Neural crest cell (in vitro differentiated cells): ENCODE data around the gene ATF7. TPM values are rescaled to one million over a fixed set of nuclear protein-coding genes. Genes with fewer than 3 reads are reported as not detected.

ENCODE experiments used
- DNase-seq: peaks from one replicate; pipeline ENCODE4 v3.0.0; 2021; ENCODE audit warnings: low read depth, mixed read lengths, low spot score
- H3K27ac Mint-ChIP-seq: one replicate; pipeline ENCODE4 v1.8.0; 2021; ENCODE audit warnings: mild to moderate bottlenecking, mixed read lengths; ENCODE audit not compliant: unreplicated experiment
- H3K27me3 Mint-ChIP-seq: 2 replicates; pipeline ENCODE4 v1.8.0; 2021; ENCODE audit warnings: low read depth, mild to moderate bottlenecking, mixed read lengths
- H3K36me3 Mint-ChIP-seq: 2 replicates; pipeline ENCODE4 v1.8.0; 2021; ENCODE audit warnings: low read depth, mild to moderate bottlenecking, mixed read lengths
- H3K4me1 Mint-ChIP-seq: 2 replicates; pipeline ENCODE4 v1.8.0; 2021; ENCODE audit warnings: mixed read lengths
- H3K4me3 Mint-ChIP-seq: one replicate; pipeline ENCODE4 v1.8.0; 2021; ENCODE audit warnings: mild to moderate bottlenecking, mixed read lengths
- H3K9me3 Mint-ChIP-seq: 2 replicates; pipeline ENCODE4 v1.8.0; 2021; ENCODE audit warnings: mixed read lengths
- CTCF ChIP-seq: fragments of 200-600 bp; sonication (generic); conservative IDR thresholded peaks from 2 replicates; pipeline ENCODE4 v1.5.0; 2021; ENCODE audit warnings: antibody characterized with exemption, mild to moderate bottlenecking
- total RNA-seq: library from RNA; stranded (reverse); gene quantifications from 2 replicates; pipeline ENCODE4 v1.2.1, GENCODE V29; 2021

The ATF7 gene
- total RNA-seq, 1 donor from 2014 or later = 32.5 TPM

GRCh38 chr12:53498235-53498630, 127.9 kb downstream of the ATF7 start:
- Mint-ChIP-seq H3K4me3 (peak overlapping the region; percentile 98), H3K9me3 (no peaks in the 10 kb centered on the region), H3K36me3 (no peaks in the 10 kb centered on the region), H3K27me3 (peaks cover 2% of the 10 kb centered on the region), H3K27ac (no peak overlapping the region), H3K4me1 (peaks cover 65% of the 10 kb centered on the region)
- no peak for TF ChIP-seq CTCF
- DNase-seq = no peak

- peak overlapping the region; percentile 50 for H3K27ac Mint-ChIP-seq
- peak overlapping the region; percentile 98 for H3K4me3 Mint-ChIP-seq
Observed at GRCh38 chr12:53497461-53497860, 128.7 kb downstream of the ATF7 start.

GRCh38 chr12:53496752-53497032, 129.5 kb downstream of the ATF7 start:
- no peak for TF ChIP-seq CTCF

More at GRCh38 chr12:53497461-53497860, 128.7 kb downstream of the ATF7 start:
- TF ChIP-seq CTCF = no peak
- Mint-ChIP-seq H3K27me3 (peaks cover 2% of the 10 kb centered on the region), H3K4me1 (peaks cover 73% of the 10 kb centered on the region), H3K36me3 (no peaks in the 10 kb centered on the region), H3K9me3 (no peaks in the 10 kb centered on the region)
- no peak for DNase-seq

GRCh38 chr12:53495903-53496751, 130.1 kb downstream of the ATF7 start:
- Mint-ChIP-seq H3K36me3 (no peaks in the 10 kb centered on the region), H3K27me3 (peaks cover 6% of the 10 kb centered on the region), H3K4me1 (peaks cover 74% of the 10 kb centered on the region), H3K4me3 (peak overlapping the region; percentile 98), H3K27ac (peak overlapping the region; percentile 41), H3K9me3 (no peaks in the 10 kb centered on the region)
- TF ChIP-seq CTCF = no peak
- no peak for DNase-seq

More at GRCh38 chr12:53496752-53497032, 129.5 kb downstream of the ATF7 start:
- Mint-ChIP-seq H3K9me3 (no peaks in the 10 kb centered on the region), H3K4me1 (peaks cover 74% of the 10 kb centered on the region), H3K4me3 (peak overlapping the region; percentile 98), H3K27me3 (peaks cover 6% of the 10 kb centered on the region), H3K27ac (no peak overlapping the region), H3K36me3 (no peaks in the 10 kb centered on the region)
- DNase-seq = no peak

GRCh38 chr12:53493610-53494391, 132.4 kb downstream of the ATF7 start:
- Mint-ChIP-seq H3K4me1 (peaks cover 64% of the 10 kb centered on the region), H3K27ac (peak overlapping the region; percentile 99), H3K36me3 (no peaks in the 10 kb centered on the region), H3K27me3 (peaks cover 7% of the 10 kb centered on the region), H3K4me3 (peak overlapping the region; percentile 90), H3K9me3 (no peaks in the 10 kb centered on the region)
- no peak for TF ChIP-seq CTCF
- DNase-seq = no peak
